Measurements from ENCODE around the gene ZNF460. TPM values are rescaled to one million over a fixed set of nuclear protein-coding genes. Genes with fewer than 3 reads are reported as not detected.
"Not testable (repeated sequence)": the region's sequence is repeated elsewhere in the genome, so short reads cannot be mapped to it uniquely, and the experiment has no call there.

ZNF460 gene
- total RNA-seq = 10 to 100 TPM; 66.0 to 80.4 TPM

GRCh38 chr19:57280165-57280961 is at the start of gene ZNF460:
Gene ZNF460 (plus strand): TSS chr19:57280485. CDS start chr19:57280807, 322 bp downstream.
- peaks cover 0 to 10% of the 10 kb centered on the region in 2 donors for H3K9me3 Mint-ChIP-seq
- DNase-seq (ENCODE audit: low spot score in 2 of 2) = peak; percentile 92 to 93
- ATAC-seq = peak; percentile 72 to 89
- H3K27ac Mint-ChIP-seq = no peak within 1 kb of the TSS
- H3K36me3 Mint-ChIP-seq = peaks cover 11 to 42% of the 10 kb centered on the region in 2 donors

GRCh38 chr19:57231686-57232085 is 48.6 kb upstream of the ZNF460 start:
- ATAC-seq = no peak
- H3K9me3 Mint-ChIP-seq = peaks cover 11 to 30% of the 10 kb centered on the region in 2 donors
- peaks cover 9 to 24% of the 10 kb centered on the region in 2 donors for H3K36me3 Mint-ChIP-seq
- no peak overlapping the region for H3K27ac Mint-ChIP-seq
- no peak for DNase-seq (ENCODE audit: low spot score in 2 of 2)

- ATAC-seq = no peak
- H3K36me3 Mint-ChIP-seq = peaks cover 5 to 16% of the 10 kb centered on the region in 2 donors
- no peak overlapping the region for H3K27ac Mint-ChIP-seq
- DNase-seq (ENCODE audit: low spot score in 2 of 2) = no peak
- H3K9me3 Mint-ChIP-seq = peaks cover 4 to 22% of the 10 kb centered on the region in 2 donors
Measured at GRCh38 chr19:57233207-57233606, 47.1 kb upstream of the ZNF460 start.

GRCh38 chr19:57239982-57240310 is 40.3 kb upstream of the ZNF460 start:
- DNase-seq (ENCODE audit: low spot score in 2 of 2) = no peak
- Mint-ChIP-seq H3K27ac (peak overlapping the region; percentile 94 to 96), H3K9me3 (peaks cover 3 to 11% of the 10 kb centered on the region in 2 donors), H3K36me3 (peaks cover 44 to 45% of the 10 kb centered on the region in 2 donors)
- ATAC-seq = no peak

- DNase-seq (ENCODE audit: low spot score in 2 of 2) = peak; percentile 89 to 90
- peaks cover 3 to 11% of the 10 kb centered on the region in 2 donors for H3K9me3 Mint-ChIP-seq
- H3K27ac Mint-ChIP-seq = peak within 1 kb of the TSS; percentile 94 to 96
- peaks cover 49 to 50% of the 10 kb centered on the region in 2 donors for H3K36me3 Mint-ChIP-seq
- ATAC-seq = peak; percentile 98
Measured at GRCh38 chr19:57240311-57241090, 39.8 kb upstream of the ZNF460 start, which contains the start of gene ZNF805. Gene ZNF805 (plus strand): TSS chr19:57240632. CDS start chr19:57240892, 260 bp downstream.

GRCh38 chr19:57241176-57241575 is 39.1 kb upstream of the ZNF460 start:
- Mint-ChIP-seq H3K27ac (peak overlapping the region; percentile 94 to 96), H3K9me3 (peaks cover 7 to 14% of the 10 kb centered on the region in 2 donors), H3K36me3 (peaks cover 55 to 57% of the 10 kb centered on the region in 2 donors)
- ATAC-seq = no peak
- no peak for DNase-seq (ENCODE audit: low spot score in 2 of 2)

GRCh38 chr19:57242821-57243220 is 37.5 kb upstream of the ZNF460 start:
- DNase-seq (ENCODE audit: low spot score in 2 of 2) (no peak), ATAC-seq (no peak)
- peaks cover 64 to 74% of the 10 kb centered on the region in 2 donors for H3K36me3 Mint-ChIP-seq
- H3K9me3 Mint-ChIP-seq = peaks cover 7 to 14% of the 10 kb centered on the region in 2 donors
- H3K27ac Mint-ChIP-seq = no peak overlapping the region

GRCh38 chr19:57244513-57244912 is 35.8 kb upstream of the ZNF460 start:
- no peak for DNase-seq (ENCODE audit: low spot score in 2 of 2)
- Mint-ChIP-seq H3K27ac (no peak overlapping the region), H3K36me3 (peaks cover 77 to 81% of the 10 kb centered on the region in 2 donors), H3K9me3 (peaks cover 7 to 9% of the 10 kb centered on the region in 2 donors)
- ATAC-seq = no peak

GRCh38 chr19:57245066-57245465 is 35.2 kb upstream of the ZNF460 start:
- DNase-seq (ENCODE audit: low spot score in 2 of 2) (no peak), ATAC-seq (no peak)
- Mint-ChIP-seq H3K36me3 (peaks cover 80 to 83% of the 10 kb centered on the region in 2 donors), H3K27ac (no peak overlapping the region), H3K9me3 (peaks cover 6 to 9% of the 10 kb centered on the region in 2 donors)

- peaks cover 10 to 16% of the 10 kb centered on the region in 2 donors for H3K9me3 Mint-ChIP-seq
- ATAC-seq (no peak), DNase-seq (ENCODE audit: low spot score in 2 of 2) (no peak)
- H3K27ac Mint-ChIP-seq = no peak overlapping the region
- peaks cover 80 to 86% of the 10 kb centered on the region in 2 donors for H3K36me3 Mint-ChIP-seq
Measured at GRCh38 chr19:57245959-57246358, 34.3 kb upstream of the ZNF460 start.

- Mint-ChIP-seq H3K36me3 (peaks cover 86 to 95% of the 10 kb centered on the region in 2 donors), H3K9me3 (peaks cover 28 to 29% of the 10 kb centered on the region in 2 donors), H3K27ac (no peak overlapping the region)
- ATAC-seq (no peak), DNase-seq (ENCODE audit: low spot score in 2 of 2) (no peak)
Measured at GRCh38 chr19:57248646-57249045, 31.6 kb upstream of the ZNF460 start.

- Mint-ChIP-seq H3K27ac (no peak overlapping the region), H3K9me3 (peaks cover 28 to 32% of the 10 kb centered on the region in 2 donors), H3K36me3 (peaks cover 87 to 96% of the 10 kb centered on the region in 2 donors)
- DNase-seq (ENCODE audit: low spot score in 2 of 2) (no peak), ATAC-seq (no peak)
Measured at GRCh38 chr19:57249329-57249728, 31.0 kb upstream of the ZNF460 start.

GRCh38 chr19:57253767-57254166 is 26.5 kb upstream of the ZNF460 start:
- Mint-ChIP-seq H3K36me3 (peaks cover 81 to 83% of the 10 kb centered on the region in 2 donors), H3K9me3 (peaks cover 48 to 50% of the 10 kb centered on the region in 2 donors)
- not testable (repeated sequence) for DNase-seq (ENCODE audit: low spot score in 2 of 2); H3K27ac Mint-ChIP-seq
- ATAC-seq = peak; percentile 37 to 90

- DNase-seq (ENCODE audit: low spot score in 2 of 2) (no peak), ATAC-seq (no peak)
- peaks cover 67 to 88% of the 10 kb centered on the region in 2 donors for H3K36me3 Mint-ChIP-seq
- peaks cover 57 to 58% of the 10 kb centered on the region in 2 donors for H3K9me3 Mint-ChIP-seq
- H3K27ac Mint-ChIP-seq = no peak overlapping the region
Measured at GRCh38 chr19:57262044-57262443, 18.2 kb upstream of the ZNF460 start.

- Mint-ChIP-seq H3K36me3 (peaks cover 70 to 89% of the 10 kb centered on the region in 2 donors), H3K9me3 (peaks cover 53 to 55% of the 10 kb centered on the region in 2 donors), H3K27ac (no peak overlapping the region)
- ATAC-seq (no peak), DNase-seq (ENCODE audit: low spot score in 2 of 2) (no peak)
Measured at GRCh38 chr19:57263244-57263741, 17.0 kb upstream of the ZNF460 start.

GRCh38 chr19:57267291-57267690 is 13.0 kb upstream of the ZNF460 start:
- H3K9me3 Mint-ChIP-seq = peaks cover 39 to 43% of the 10 kb centered on the region in 2 donors
- peaks cover 52 to 71% of the 10 kb centered on the region in 2 donors for H3K36me3 Mint-ChIP-seq
- no peak overlapping the region for H3K27ac Mint-ChIP-seq
- no peak for ATAC-seq
- no peak for DNase-seq (ENCODE audit: low spot score in 2 of 2)
